NCI-H524 (cell line): ENCODE measurements around the gene TCF25.
"Not testable (repeated sequence)": the region's sequence is repeated elsewhere in the genome, so short reads cannot be mapped to it uniquely, and the experiment has no call there.

Experiments
- DNase-seq, 2 experiments: peaks; one replicate each; lab custom pipeline; 2025; lab: John Stamatoyannopoulos, UW

The TCF25 gene, protein sequence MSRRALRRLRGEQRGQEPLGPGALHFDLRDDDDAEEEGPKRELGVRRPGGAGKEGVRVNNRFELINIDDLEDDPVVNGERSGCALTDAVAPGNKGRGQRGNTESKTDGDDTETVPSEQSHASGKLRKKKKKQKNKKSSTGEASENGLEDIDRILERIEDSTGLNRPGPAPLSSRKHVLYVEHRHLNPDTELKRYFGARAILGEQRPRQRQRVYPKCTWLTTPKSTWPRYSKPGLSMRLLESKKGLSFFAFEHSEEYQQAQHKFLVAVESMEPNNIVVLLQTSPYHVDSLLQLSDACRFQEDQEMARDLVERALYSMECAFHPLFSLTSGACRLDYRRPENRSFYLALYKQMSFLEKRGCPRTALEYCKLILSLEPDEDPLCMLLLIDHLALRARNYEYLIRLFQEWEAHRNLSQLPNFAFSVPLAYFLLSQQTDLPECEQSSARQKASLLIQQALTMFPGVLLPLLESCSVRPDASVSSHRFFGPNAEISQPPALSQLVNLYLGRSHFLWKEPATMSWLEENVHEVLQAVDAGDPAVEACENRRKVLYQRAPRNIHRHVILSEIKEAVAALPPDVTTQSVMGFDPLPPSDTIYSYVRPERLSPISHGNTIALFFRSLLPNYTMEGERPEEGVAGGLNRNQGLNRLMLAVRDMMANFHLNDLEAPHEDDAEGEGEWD

GRCh38 chr16:89873109-89873971, at the start of gene TCF25:
Gene TCF25 (plus strand): TSS chr16:89873592. CDS start chr16:89873668, 76 bp downstream.
- DNase-seq: peak; percentile 89 to 91

DNA sequence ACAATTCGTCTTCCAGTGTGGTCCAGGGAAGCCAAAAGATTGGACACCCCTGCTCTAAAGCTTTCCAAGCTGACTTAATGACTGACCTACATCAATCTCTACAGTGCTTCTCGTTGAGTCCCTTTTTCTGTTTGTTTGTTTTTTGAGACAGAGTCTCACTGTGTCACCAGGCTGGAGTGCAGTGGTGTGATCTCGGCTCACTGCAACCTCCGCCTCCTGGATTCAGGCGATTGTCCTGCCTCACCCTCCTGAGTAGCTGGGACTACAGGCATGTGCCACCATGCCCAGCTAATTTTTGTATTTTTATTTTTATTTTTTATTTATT, 49.6 kb upstream of the TCF25 start:
- DNase-seq: not testable (repeated sequence)

- no peak for DNase-seq
These were observed 46.6 kb upstream of the TCF25 start for GRCh38 chr16:89826531-89827382.

GRCh38 chr16:89827383-89828198, 45.8 kb upstream of the TCF25 start:
- peak in 1 of 2 experiments; percentile 49 for DNase-seq

GRCh38 chr16:89828199-89828869, 45.1 kb upstream of the TCF25 start, which contains the start of gene SPIRE2:
Gene SPIRE2 (plus strand): TSS chr16:89828475. CDS start chr16:89828551, 76 bp downstream.
- DNase-seq: peak in 1 of 2 experiments; percentile 60

- no peak for DNase-seq
These were observed 44.3 kb upstream of the TCF25 start for GRCh38 chr16:89828870-89829629.

- no peak for DNase-seq
These were observed 43.6 kb upstream of the TCF25 start for GRCh38 chr16:89829630-89830437.

GRCh38 chr16:89831810-89832328, 41.5 kb upstream of the TCF25 start:
- peak; percentile 76 to 88 for DNase-seq

GRCh38 chr16:89833664-89834363, 39.6 kb upstream of the TCF25 start:
- not testable (repeated sequence) for DNase-seq

DNA sequence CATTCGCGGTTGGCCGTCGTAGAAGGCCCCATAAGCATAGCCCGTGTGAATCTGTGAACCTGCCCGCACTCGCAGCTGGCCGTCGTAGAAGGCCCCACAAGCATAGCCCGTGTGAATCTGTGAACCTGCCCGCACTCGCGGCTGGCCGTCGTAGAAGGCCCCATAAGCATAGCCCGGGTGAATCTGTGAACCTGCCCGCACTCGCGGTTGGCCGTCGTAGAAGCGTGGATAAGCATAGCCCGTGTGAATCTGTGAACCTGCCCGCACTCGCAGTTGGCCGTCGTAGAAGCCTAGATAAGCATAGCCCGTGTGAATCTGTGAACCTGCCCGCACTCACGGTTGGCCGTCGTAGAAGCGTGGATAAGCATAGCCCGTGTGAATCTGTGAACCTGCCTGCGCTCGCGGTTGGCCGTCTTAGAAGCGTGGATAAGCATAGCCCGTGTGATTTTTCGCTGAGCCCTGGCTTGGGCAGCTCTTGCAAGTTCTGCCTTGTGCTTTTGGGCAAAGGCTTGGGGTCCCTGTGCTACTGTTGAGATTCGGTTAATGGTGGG, 38.5 kb upstream of the TCF25 start:
- not testable (repeated sequence) for DNase-seq

DNA sequence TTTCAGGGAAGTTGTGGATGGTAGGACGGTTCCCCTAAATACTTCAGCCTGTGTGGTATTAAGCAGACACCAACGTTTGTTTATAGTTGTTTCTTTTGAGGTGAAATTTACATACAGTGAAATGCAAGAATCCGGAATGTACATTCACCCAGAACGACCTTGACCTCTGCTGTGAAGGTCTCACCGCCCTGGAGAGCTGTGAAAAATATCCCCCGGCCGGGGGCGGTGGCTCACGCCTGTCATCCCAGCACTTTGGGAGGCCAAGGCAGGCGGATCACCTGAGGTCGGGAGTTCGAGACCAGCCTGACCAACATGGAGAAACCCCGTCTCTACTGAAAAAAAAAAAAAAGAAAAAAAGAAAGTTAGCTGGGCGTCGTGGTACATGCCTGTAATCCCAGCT, 36.9 kb upstream of the TCF25 start:
- not testable (repeated sequence) for DNase-seq

DNA sequence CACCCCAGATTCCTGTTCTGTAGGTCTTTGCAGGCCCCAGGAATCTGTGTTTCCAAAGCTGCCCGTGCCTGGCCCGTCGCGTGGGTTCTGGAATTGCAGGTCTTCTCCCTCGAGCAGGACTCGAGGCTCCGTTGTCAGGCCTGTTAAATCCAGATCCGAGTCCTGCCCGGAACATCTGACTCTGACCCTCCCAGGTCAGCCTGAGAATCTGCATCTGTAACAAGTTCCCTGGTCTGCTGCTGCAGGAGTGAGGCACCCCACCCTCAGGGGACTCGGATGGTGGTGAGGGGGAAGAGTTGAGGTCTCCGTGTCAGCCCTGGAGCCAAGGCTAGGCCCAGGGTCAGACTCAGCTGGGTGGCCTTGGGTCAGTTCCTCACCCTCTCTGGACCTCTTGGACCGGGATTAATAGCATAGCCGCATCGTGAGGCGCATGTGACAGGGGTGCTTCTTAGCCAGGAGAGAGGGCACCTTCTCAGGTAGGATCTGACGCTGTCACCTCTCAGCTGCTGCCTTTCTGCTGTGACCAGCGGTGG, 36.3 kb upstream of the TCF25 start:
- no peak for DNase-seq

- DNase-seq: no peak
These were observed 32.1 kb upstream of the TCF25 start for GRCh38 chr16:89841275-89841674.

GRCh38 chr16:89842471-89843408, 30.7 kb upstream of the TCF25 start:
- no peak for DNase-seq
